GM13977 (cell line): Measurements from ENCODE around the gene ZNRF1.

Experiments used
- DNase-seq: peaks from one replicate; pipeline ENCODE4 v3.0.0; 2012; ENCODE audit warnings: low spot score
- in situ Hi-C: fragments of 300-500 bp; cut with MboI; formaldehyde crosslinking; loops from one replicate; pipeline ENCODE4 v1.12.0; 2022; ENCODE audit warnings: low sequenced_read_pairs, low pct_unique_long_range_greater_than_20kb, mixed read lengths, inconsistent platforms; ENCODE audit not compliant: unreplicated experiment
- TF ChIP-seq, protein P1 (sequence below): IDR thresholded peaks from 2 replicates; pipeline ENCODE4 v1.5.1; 2012; ENCODE audit warnings: mild to moderate bottlenecking, control low read depth; ENCODE audit not compliant: insufficient read depth; ENCODE audit errors: extremely low read depth, missing control alignments

Gene ZNRF1

DNA sequence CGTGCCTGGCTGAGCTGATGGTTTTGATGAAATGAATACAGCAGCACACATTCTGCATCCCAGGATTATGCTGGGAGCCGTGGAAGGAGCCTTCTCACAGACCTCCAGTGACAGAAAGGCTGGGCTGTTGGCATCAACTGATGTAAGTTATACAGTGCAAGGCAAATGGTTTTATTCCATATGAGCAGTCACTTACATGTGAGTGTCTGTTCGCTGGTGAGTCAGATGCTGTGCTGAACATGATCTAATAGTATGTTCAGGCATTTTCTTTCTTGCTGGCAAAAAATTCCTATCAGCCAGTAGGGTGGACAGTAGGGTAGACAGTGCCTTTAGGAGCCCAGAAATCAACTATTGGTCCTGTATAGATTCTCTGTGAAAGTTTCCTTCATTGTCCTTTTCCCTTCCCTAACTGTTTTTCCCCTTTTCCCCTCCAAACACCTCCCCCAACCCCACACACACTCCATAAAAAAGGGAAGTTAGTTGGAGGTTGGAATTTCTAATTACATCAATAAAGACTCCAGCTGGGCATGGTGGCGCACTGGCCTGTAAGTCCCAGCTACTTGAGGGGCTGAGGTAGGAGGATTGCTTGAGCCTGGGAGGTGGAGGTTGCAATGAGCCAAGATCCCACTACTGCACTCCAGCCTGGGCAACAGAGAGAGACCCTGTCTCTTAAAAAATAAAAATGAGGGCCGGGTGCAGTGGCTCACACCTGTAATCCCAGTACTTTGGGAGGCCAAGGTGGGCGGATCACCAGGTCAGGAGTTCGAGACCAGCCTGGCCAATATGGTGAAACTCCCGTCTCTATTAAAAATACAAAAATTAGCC lies 81.6 kb downstream of the ZNRF1 start:
- no peak for DNase-seq
- in situ Hi-C loops = no loop called here

GRCh38 chr16:75081179-75081859 lies 82.5 kb downstream of the ZNRF1 start:
- in situ Hi-C loops = no loop called here
- no peak for DNase-seq
- TF ChIP-seq, protein P1, sequence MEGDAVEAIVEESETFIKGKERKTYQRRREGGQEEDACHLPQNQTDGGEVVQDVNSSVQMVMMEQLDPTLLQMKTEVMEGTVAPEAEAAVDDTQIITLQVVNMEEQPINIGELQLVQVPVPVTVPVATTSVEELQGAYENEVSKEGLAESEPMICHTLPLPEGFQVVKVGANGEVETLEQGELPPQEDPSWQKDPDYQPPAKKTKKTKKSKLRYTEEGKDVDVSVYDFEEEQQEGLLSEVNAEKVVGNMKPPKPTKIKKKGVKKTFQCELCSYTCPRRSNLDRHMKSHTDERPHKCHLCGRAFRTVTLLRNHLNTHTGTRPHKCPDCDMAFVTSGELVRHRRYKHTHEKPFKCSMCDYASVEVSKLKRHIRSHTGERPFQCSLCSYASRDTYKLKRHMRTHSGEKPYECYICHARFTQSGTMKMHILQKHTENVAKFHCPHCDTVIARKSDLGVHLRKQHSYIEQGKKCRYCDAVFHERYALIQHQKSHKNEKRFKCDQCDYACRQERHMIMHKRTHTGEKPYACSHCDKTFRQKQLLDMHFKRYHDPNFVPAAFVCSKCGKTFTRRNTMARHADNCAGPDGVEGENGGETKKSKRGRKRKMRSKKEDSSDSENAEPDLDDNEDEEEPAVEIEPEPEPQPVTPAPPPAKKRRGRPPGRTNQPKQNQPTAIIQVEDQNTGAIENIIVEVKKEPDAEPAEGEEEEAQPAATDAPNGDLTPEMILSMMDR = no peak

More for the DNA sequence above, 81.6 kb downstream of the ZNRF1 start:
- TF ChIP-seq, protein P1 = no peak

GRCh38 chr16:75083813-75084212 lies 85.0 kb downstream of the ZNRF1 start:
- TF ChIP-seq, protein P1 = no peak
- no peak for DNase-seq
- in situ Hi-C loops = no loop called here

- in situ Hi-C loops = no loop called here
- TF ChIP-seq, protein P1 = no peak
- no peak for DNase-seq
These were observed 86.7 kb downstream of the ZNRF1 start for GRCh38 chr16:75085556-75085955.

DNA sequence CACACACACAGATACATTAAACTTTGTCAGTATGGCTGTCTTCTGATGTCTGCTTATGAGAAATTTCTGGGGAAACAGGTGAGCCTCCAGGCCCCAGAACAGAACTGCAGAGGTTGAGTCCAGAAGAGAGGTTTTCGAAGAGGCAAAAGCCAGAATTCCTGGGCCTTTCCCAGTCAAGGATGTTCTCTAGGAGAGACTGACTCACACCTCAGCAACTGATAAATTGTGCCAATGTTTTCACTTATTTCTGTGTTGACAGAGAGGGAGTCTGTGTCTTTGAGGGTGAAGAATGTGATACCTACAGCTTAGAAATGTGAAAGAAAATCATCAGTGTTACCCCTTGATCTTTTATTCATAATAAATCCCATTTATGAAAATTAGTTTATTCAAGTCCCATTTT lies 87.5 kb downstream of the ZNRF1 start:
- TF ChIP-seq, protein P1 = no peak
- in situ Hi-C loops = no loop called here
- DNase-seq = no peak

- in situ Hi-C loops = no loop called here
- DNase-seq = no peak
- TF ChIP-seq, protein P1 = no peak
These were observed 88.0 kb downstream of the ZNRF1 start for GRCh38 chr16:75086688-75087374.
